Measurements from ENCODE around the gene ABAT.
"Not testable (repeated sequence)": the region's sequence is repeated elsewhere in the genome, so short reads cannot be mapped to it uniquely, and the experiment has no call there.

ABAT gene

DNA sequence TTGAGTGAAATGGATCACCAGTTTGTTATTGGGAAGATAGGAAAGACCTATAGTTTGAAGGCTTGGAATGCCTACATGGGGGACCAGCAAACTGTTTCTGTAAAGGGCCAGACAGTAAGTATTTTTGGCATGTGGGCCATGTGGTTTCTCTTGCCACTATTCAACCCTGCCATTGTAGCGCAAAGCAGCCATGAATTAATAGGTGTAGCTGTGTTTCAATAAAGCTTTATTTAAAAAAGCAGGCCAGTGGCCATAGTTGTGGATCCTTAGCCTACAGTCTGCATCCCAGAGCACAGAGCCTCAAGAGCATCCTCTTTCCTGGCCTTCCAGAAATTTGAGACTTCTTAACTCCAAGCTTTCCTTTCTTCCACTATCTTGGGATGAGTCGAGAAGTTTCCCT is 29.3 kb downstream of the ABAT start:
- Histone ChIP-seq H3K4me1 (ENCODE audit: control insufficient read depth, insufficient read depth, low read length, poor library complexity, severe bottlenecking) (no peaks in the 10 kb centered on the region), H3K36me3 (ENCODE audit: control insufficient read depth, insufficient read depth, low read length) (no peaks in the 10 kb centered on the region), H3K27ac (ENCODE audit: low read depth, low read length, severe bottlenecking) (no peak overlapping the region), H3K9me3 (ENCODE audit: control insufficient read depth, low read length) (no peaks in the 10 kb centered on the region), H3K4me3 (ENCODE audit: extremely low read depth, insufficient read depth, low read length, poor library complexity, severe bottlenecking) (no peak overlapping the region)
- 100% methylated on average over 1 of the region's 2 CpGs; no CpG with 5 or more reads in 1 of the 2 experiments for WGBS, 2 experiments (ENCODE audit: insufficient coverage in 2 of 2)

DNA sequence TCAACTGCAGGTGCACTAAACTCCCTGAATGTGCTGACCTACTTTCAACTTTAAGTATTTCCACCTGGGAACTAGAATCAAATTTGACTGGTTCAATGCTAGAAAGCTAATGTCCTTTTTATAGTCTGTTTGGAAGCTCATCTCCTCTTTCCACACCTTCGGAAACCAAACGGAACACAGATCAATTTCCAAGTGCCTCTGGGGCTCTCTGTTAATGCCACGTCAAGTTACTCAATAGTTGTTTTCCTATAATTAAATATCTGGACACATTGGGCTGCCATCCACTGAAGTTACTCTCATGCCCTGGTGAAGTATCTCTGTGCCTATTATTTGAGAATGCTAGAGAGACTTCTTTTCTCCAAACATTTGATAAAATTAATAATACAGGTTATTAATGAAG is 29.7 kb downstream of the ABAT start:
- Histone ChIP-seq H3K36me3 (ENCODE audit: control insufficient read depth, insufficient read depth, low read length) (no peaks in the 10 kb centered on the region), H3K4me1 (ENCODE audit: control insufficient read depth, insufficient read depth, low read length, poor library complexity, severe bottlenecking) (no peaks in the 10 kb centered on the region), H3K4me3 (ENCODE audit: extremely low read depth, insufficient read depth, low read length, poor library complexity, severe bottlenecking) (no peak overlapping the region), H3K27ac (ENCODE audit: low read depth, low read length, severe bottlenecking) (no peak overlapping the region), H3K9me3 (ENCODE audit: control insufficient read depth, low read length) (no peaks in the 10 kb centered on the region)
- 100% methylated on average over 1 of the region's 3 CpGs; no CpG with 5 or more reads in 1 of the 2 experiments for WGBS, 2 experiments (ENCODE audit: insufficient coverage in 2 of 2)

DNA sequence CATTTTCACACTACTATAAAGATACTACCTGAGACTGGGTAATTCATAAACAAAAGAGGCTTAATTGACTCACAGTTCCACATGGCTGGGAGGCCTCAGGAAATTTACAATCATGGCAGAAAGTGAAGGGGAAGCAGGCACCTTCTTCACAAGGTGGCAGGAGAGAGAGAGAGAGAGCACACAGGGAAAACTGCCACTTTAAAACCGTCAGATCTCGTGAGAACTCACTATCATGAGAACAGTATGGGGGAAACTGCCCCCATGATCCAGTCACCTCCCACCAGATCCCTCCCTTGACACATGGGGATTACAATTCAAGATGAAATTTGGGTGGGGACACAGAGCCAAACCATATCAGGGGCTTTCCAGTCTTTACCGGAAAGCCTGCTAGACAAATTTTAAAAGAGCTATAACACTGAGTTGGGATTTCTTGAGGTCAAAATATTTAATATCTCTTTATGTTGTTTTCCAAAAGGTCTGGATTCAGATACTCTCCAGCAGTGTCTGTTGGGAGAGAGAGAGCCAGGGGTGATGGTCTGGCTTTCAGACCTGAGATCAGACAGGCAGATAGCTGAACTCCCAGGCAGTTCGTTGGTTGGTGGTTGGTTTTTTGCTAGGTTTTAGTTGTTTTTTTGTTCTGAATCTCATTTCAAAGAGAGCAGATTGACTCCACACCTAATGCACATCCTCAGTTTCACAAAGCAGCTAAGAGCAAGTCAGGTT is 30.8 kb downstream of the ABAT start:
- not testable (repeated sequence) for H3K27ac ChIP-seq (ENCODE audit: low read depth, low read length, severe bottlenecking); H3K4me3 ChIP-seq (ENCODE audit: extremely low read depth, insufficient read depth, low read length, poor library complexity, severe bottlenecking); H3K9me3 ChIP-seq (ENCODE audit: control insufficient read depth, low read length); H3K36me3 ChIP-seq (ENCODE audit: control insufficient read depth, insufficient read depth, low read length); H3K4me1 ChIP-seq (ENCODE audit: control insufficient read depth, insufficient read depth, low read length, poor library complexity, severe bottlenecking)
- WGBS, 2 experiments (ENCODE audit: insufficient coverage in 2 of 2) = 0% methylated on average over 1 of the region's 4 CpGs; no CpG with 5 or more reads in 1 of the 2 experiments

DNA sequence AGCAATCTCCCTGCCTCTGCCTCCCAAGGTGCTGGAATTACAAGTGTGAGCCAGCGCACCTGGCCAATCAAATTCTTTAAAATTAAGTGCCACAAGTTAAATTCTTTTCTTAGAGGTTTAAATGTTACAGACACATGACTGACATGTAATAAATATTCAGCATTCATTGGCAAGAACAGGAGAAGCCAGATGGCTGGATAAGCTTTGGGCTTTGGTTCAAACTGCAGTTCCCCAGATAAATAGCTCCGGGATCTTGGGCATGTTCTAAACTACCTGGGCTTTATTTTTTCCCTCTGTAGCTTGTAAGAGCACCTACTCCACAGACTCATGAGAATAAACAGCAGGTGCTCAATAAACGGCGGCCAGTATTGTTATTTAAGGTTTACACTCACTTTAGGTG is 34.1 kb downstream of the ABAT start:
- WGBS, 2 experiments (ENCODE audit: insufficient coverage in 2 of 2) = 50 to 63% methylated on average over 3 of the region's 4 CpGs
- Histone ChIP-seq H3K27ac (ENCODE audit: low read depth, low read length, severe bottlenecking) (no peak overlapping the region), H3K9me3 (ENCODE audit: control insufficient read depth, low read length) (no peaks in the 10 kb centered on the region), H3K36me3 (ENCODE audit: control insufficient read depth, insufficient read depth, low read length) (no peaks in the 10 kb centered on the region), H3K4me3 (ENCODE audit: extremely low read depth, insufficient read depth, low read length, poor library complexity, severe bottlenecking) (no peak overlapping the region), H3K4me1 (ENCODE audit: control insufficient read depth, insufficient read depth, low read length, poor library complexity, severe bottlenecking) (peaks cover 5% of the 10 kb centered on the region)

DNA sequence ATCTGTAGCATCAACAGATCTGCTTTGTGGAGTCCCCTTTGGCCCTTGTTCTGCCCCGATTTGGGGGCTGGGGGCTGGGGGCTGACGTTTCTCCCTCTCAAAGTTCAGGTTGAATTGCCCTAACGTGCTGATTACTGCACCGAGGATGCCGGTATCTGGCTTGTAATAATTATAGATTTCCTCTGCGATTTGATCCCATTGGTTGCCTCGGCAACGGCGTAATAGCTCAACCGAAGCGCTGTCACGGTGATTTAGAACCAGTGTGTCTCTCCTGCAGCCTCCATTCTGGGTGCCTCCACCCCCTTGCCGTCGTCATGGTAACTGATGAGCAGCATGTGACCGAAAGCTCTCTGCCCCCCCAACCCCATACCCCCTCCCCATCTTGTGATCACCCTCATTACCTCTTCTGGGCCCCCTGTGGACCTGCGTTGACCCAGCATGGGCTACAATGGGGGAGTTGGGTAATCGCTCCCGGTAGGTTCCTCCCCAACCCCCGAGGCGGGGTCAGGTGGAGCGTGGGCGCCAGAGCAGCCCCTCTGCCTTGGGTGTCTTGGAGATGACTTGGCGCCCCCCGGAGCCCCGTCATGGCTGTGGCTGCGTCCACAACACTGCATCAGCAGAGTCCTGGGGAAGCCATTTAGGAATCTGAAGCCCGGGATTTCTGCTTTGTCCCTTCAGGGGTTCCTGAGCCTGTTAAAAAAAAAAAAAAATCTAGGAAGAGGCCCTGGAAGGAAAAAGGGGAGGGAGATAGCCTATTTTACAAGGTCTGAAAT is 38.4 kb downstream of the ABAT start:
- no peaks in the 10 kb centered on the region for H3K36me3 ChIP-seq (ENCODE audit: control insufficient read depth, insufficient read depth, low read length)
- H3K27ac ChIP-seq (ENCODE audit: low read depth, low read length, severe bottlenecking) = peak overlapping the region; percentile 53
- WGBS, 2 experiments (ENCODE audit: insufficient coverage in 2 of 2) = 32 to 35% methylated on average over 15 to 17 of the region's 27 CpGs
- no peak overlapping the region for H3K4me3 ChIP-seq (ENCODE audit: extremely low read depth, insufficient read depth, low read length, poor library complexity, severe bottlenecking)
- peaks cover 5% of the 10 kb centered on the region for H3K4me1 ChIP-seq (ENCODE audit: control insufficient read depth, insufficient read depth, low read length, poor library complexity, severe bottlenecking)
- no peaks in the 10 kb centered on the region for H3K9me3 ChIP-seq (ENCODE audit: control insufficient read depth, low read length)

DNA sequence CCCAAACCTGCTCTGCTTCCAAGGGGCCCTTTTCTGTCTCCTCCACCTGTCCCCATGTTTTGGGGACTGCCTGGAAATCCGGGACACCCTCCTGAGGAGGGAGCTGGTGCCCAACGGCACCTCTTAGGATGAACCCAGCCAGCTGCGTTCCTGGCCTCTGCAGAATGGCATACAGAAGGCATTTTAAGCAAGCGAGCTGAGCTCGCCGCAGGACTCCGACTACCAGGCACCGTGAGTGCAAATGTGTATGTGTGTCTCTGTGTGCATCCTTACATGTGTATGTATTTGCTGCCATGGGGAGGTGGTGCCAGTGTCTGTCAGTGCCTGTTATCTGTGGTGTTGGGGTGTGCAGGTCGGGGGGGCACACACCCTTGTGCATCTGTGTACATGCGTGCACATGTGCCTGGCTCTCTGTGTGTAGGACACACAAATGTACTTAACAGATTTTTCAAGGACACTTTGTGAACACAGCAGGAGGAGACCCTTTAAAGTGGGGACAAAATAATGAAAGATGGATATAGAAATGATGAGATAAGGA is 39.3 kb downstream of the ABAT start:
- Histone ChIP-seq H3K4me1 (ENCODE audit: control insufficient read depth, insufficient read depth, low read length, poor library complexity, severe bottlenecking) (peaks cover 5% of the 10 kb centered on the region), H3K36me3 (ENCODE audit: control insufficient read depth, insufficient read depth, low read length) (no peaks in the 10 kb centered on the region), H3K9me3 (ENCODE audit: control insufficient read depth, low read length) (no peaks in the 10 kb centered on the region), H3K4me3 (ENCODE audit: extremely low read depth, insufficient read depth, low read length, poor library complexity, severe bottlenecking) (no peak overlapping the region), H3K27ac (ENCODE audit: low read depth, low read length, severe bottlenecking) (peak overlapping the region; percentile 0)
- whole genome bisulfite sequencing, 2 experiments (ENCODE audit: insufficient coverage in 2 of 2) = 92 to 93% methylated on average over 3 to 8 of the region's 10 CpGs

DNA sequence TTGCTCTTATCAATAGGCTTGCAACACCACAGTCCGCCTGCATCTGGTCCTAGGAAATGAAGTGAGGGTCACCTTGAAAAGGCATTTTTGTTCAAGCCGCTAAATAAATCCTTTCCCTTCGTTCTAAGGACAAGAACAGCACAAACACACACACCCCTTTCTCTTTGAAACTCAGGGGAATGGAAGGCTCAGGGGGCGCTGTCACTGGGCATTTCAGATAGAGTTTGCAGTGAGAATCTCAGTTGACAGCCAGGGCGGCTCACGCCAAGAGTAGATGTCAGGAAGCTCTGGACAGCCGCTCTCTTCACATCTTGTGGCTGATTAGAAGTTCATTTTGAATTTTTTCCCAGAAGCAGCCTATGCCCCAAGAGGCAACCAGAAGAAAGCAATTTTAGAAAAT is 39.8 kb downstream of the ABAT start:
- H3K9me3 ChIP-seq (ENCODE audit: control insufficient read depth, low read length) = no peaks in the 10 kb centered on the region
- no peaks in the 10 kb centered on the region for H3K36me3 ChIP-seq (ENCODE audit: control insufficient read depth, insufficient read depth, low read length)
- no peak overlapping the region for H3K4me3 ChIP-seq (ENCODE audit: extremely low read depth, insufficient read depth, low read length, poor library complexity, severe bottlenecking)
- H3K4me1 ChIP-seq (ENCODE audit: control insufficient read depth, insufficient read depth, low read length, poor library complexity, severe bottlenecking) = peaks cover 5% of the 10 kb centered on the region
- WGBS, 2 experiments (ENCODE audit: insufficient coverage in 2 of 2) = 83 to 85% methylated on average over 4 to 5 of the region's 7 CpGs
- H3K27ac ChIP-seq (ENCODE audit: low read depth, low read length, severe bottlenecking) = no peak overlapping the region

DNA sequence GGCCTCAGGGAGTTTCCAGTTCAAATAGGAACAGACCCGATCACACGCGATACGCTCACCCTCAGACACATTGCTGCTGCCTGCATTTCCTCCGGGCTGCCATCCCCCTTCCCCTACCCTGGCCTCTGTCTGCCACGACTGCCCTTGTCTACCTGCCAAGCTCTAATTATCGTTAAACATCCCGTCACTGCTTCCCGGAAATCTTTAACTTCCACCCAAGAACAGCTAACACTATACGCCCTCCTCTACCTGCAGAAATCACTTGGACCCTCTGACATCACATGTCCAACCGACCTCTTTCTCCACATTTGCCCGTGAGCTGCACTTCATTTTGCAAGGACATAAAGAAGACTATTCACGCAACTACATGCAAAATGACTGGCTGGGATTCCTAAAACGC is 40.4 kb downstream of the ABAT start:
- H3K4me3 ChIP-seq (ENCODE audit: extremely low read depth, insufficient read depth, low read length, poor library complexity, severe bottlenecking) = no peak overlapping the region
- no peaks in the 10 kb centered on the region for H3K9me3 ChIP-seq (ENCODE audit: control insufficient read depth, low read length)
- H3K27ac ChIP-seq (ENCODE audit: low read depth, low read length, severe bottlenecking) = no peak overlapping the region
- 83 to 90% methylated on average over 8 to 14 of the region's 14 CpGs for WGBS, 2 experiments (ENCODE audit: insufficient coverage in 2 of 2)
- H3K4me1 ChIP-seq (ENCODE audit: control insufficient read depth, insufficient read depth, low read length, poor library complexity, severe bottlenecking) = peaks cover 5% of the 10 kb centered on the region
- H3K36me3 ChIP-seq (ENCODE audit: control insufficient read depth, insufficient read depth, low read length) = no peaks in the 10 kb centered on the region

DNA sequence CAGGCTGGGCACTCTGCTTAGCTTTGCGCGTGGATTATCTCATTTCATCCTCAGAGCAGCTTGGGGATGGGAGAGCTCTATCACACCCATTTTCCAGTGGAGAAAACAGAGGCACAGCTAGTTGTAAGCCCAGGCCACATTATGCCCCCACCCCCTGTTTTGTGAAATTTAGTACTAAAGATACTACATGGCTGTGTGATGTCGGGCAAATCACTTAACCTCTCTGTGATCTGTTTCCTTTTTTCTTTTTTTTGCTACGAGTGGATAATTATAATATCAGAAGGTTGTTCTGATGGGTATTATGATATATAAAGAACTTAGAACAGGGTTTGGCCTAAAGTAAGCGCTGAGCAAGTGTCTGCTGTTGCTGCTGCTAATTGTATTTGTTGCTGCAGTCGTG is 41.6 kb downstream of the ABAT start:
- no peak overlapping the region for H3K4me3 ChIP-seq (ENCODE audit: extremely low read depth, insufficient read depth, low read length, poor library complexity, severe bottlenecking)

DNA sequence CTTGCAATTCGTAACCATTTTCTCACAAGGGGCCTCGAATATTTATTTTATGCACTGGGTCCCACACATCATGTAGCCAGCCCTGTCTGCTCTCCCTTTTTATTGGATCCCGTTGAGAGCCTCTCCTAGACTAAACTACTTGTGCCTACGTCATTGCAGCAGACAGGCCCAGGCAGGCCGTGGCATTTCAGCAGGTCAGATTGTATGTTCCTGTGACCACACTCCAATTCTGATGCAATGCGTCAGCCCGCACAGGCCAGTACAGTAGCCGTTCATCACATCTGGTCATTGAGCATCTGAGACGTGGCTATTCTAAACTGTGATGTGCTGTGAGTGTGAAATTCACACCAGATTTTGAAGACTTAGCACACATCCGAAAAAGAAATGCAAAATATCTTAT is 42.2 kb downstream of the ABAT start:
- Histone ChIP-seq H3K9me3 (ENCODE audit: control insufficient read depth, low read length) (no peaks in the 10 kb centered on the region), H3K4me1 (ENCODE audit: control insufficient read depth, insufficient read depth, low read length, poor library complexity, severe bottlenecking) (peaks cover 10% of the 10 kb centered on the region), H3K36me3 (ENCODE audit: control insufficient read depth, insufficient read depth, low read length) (no peaks in the 10 kb centered on the region), H3K27ac (ENCODE audit: low read depth, low read length, severe bottlenecking) (no peak overlapping the region), H3K4me3 (ENCODE audit: extremely low read depth, insufficient read depth, low read length, poor library complexity, severe bottlenecking) (no peak overlapping the region)
- WGBS, 2 experiments (ENCODE audit: insufficient coverage in 2 of 2) = 89 to 92% methylated on average over 4 to 8 of the region's 10 CpGs

More for the DNA sequence above, 41.6 kb downstream of the ABAT start:
- Histone ChIP-seq H3K27ac (ENCODE audit: low read depth, low read length, severe bottlenecking) (no peak overlapping the region), H3K4me1 (ENCODE audit: control insufficient read depth, insufficient read depth, low read length, poor library complexity, severe bottlenecking) (peaks cover 10% of the 10 kb centered on the region), H3K9me3 (ENCODE audit: control insufficient read depth, low read length) (no peaks in the 10 kb centered on the region), H3K36me3 (ENCODE audit: control insufficient read depth, insufficient read depth, low read length) (no peaks in the 10 kb centered on the region)
- 86 to 100% methylated on average over 2 of the region's 6 CpGs for WGBS, 2 experiments (ENCODE audit: insufficient coverage in 2 of 2)

DNA sequence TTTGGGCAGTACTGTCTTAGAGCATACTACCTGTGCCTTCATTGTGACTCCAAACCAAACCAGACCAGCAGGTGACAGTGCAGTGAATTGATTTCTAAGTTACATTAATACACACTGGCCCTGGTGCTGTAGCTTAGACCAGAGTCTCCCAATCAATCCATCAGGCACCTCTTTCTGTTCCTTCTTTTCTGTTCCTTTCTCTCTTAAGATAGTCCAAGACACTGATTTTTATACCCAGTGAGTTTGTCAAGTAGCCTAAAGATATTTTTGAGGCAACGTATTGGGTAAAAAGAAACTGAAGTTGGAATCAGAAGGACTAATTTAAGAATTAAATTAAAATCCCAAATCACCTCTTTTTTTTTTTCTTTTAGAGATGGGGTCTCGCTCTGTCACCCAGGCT is 43.1 kb downstream of the ABAT start:
- Histone ChIP-seq H3K4me1 (ENCODE audit: control insufficient read depth, insufficient read depth, low read length, poor library complexity, severe bottlenecking) (peaks cover 10% of the 10 kb centered on the region), H3K4me3 (ENCODE audit: extremely low read depth, insufficient read depth, low read length, poor library complexity, severe bottlenecking) (no peak overlapping the region), H3K36me3 (ENCODE audit: control insufficient read depth, insufficient read depth, low read length) (no peaks in the 10 kb centered on the region), H3K9me3 (ENCODE audit: control insufficient read depth, low read length) (no peaks in the 10 kb centered on the region), H3K27ac (ENCODE audit: low read depth, low read length, severe bottlenecking) (no peak overlapping the region)
- no CpG with 5 or more reads among the region's 2 CpGs for WGBS, 2 experiments (ENCODE audit: insufficient coverage in 2 of 2)

Measured in mesodermal cell (in vitro differentiated cells).